ENCODE results near the gene PRKCH. TPM values are rescaled to one million over a fixed set of nuclear protein-coding genes. Genes with fewer than 3 reads are reported as not detected.

PRKCH gene
- total RNA-seq, 1 experiment from 2014 or later = 5.2 TPM

DNA sequence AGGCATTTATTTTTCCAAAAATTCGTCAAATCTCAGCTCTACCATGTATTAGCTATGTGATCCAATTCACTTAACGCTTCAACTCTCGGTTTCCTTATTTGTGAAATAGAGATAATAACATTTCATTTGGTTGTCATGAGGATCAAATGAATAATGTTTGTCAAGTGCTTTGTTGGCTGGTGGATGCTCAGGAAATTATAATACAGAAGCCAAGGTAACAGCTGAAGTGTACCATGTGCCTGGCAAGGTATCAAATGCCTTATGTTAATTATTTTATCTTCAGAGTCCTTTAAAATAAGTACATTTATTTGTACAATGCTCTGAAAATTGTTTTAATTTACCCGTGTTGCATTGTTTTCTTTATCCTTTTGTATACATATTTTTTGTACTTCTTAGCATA, 6.1 kb upstream of the PRKCH start:
- no peak for TF ChIP-seq CTCF (conservative IDR thresholded peaks at IDR 0.05)

More for the DNA sequence above, 6.1 kb upstream of the PRKCH start:
- H3T11ph ChIP-seq (ENCODE audit: low read length) = no peak overlapping the region
- no peak overlapping the region for H2BK5ac ChIP-seq (ENCODE audit: insufficient read length, low read length)
- no peak overlapping the region for H3K23ac ChIP-seq (ENCODE audit: insufficient read length, low read depth, low read length)
- H3K23me2 ChIP-seq (ENCODE audit: insufficient read length, low read depth, low read length, poor library complexity, severe bottlenecking) = no peaks in the 10 kb centered on the region
- no peak overlapping the region for H3K18ac ChIP-seq (ENCODE audit: insufficient read length, low read depth, low read length)
- H2BK12ac ChIP-seq (ENCODE audit: insufficient read length, low read depth, low read length) = no peak overlapping the region
- no peak overlapping the region for H3K4ac ChIP-seq (ENCODE audit: low read depth, low read length)
- no peaks in the 10 kb centered on the region for H4K20me1 ChIP-seq (ENCODE audit: control insufficient read depth, insufficient read depth, insufficient read length)
- no peaks in the 10 kb centered on the region for H3K9me3 ChIP-seq (ENCODE audit: control insufficient read depth, low read depth, low read length)
- H3K56ac ChIP-seq (ENCODE audit: insufficient read length, low read depth, low read length) = no peak overlapping the region
- H3K27me3 ChIP-seq (ENCODE audit: insufficient read depth, low read length) = no peaks in the 10 kb centered on the region
- no peak overlapping the region for H4K8ac ChIP-seq (replicated peaks; ENCODE audit: insufficient read length, low read depth, low read length)
- no peak overlapping the region for H2AFZ ChIP-seq (ENCODE audit: low read length)
- no peaks in the 10 kb centered on the region for H3K79me2 ChIP-seq (ENCODE audit: insufficient read depth, low read length)
- H2AK5ac ChIP-seq (ENCODE audit: insufficient read length, low read length) = no peak overlapping the region
- peaks cover 6 to 16% (median 11%) of the 10 kb centered on the region in 3 experiments; a peak in 6 of 7 replicates for H3K36me3 Mint-ChIP-seq (ENCODE audit: insufficient read depth in 1 of 3, low read depth in 3 of 3)
- H3K4me1 Mint-ChIP-seq = no peaks in the 10 kb centered on the region; a peak in 1 of 4 replicates
- H2BK15ac ChIP-seq (ENCODE audit: low read depth, low read length) = no peak overlapping the region
- no peak overlapping the region for H3K9ac ChIP-seq (ENCODE audit: extremely low read depth, insufficient read length, low read length)
- no CpG with 5 or more reads among the region's 4 CpGs for WGBS (ENCODE audit: extremely low coverage, insufficient read length, low lambda C conversion rate)
- no peaks in the 10 kb centered on the region for H3K79me1 ChIP-seq (ENCODE audit: insufficient read depth, low read depth, low read length, poor library complexity, severe bottlenecking)
- H3K9me3 Mint-ChIP-seq = peaks cover 18 to 23% of the 10 kb centered on the region in 2 experiments
- no peak overlapping the region for H2BK20ac ChIP-seq (ENCODE audit: low read depth, low read length, poor library complexity, severe bottlenecking)
- no peaks in the 10 kb centered on the region for H3K4me1 ChIP-seq (ENCODE audit: insufficient read depth, low read length)
- H3K27ac ChIP-seq (ENCODE audit: insufficient read length, low read depth, low read length) = no peak overlapping the region
- no peak overlapping the region for H2BK120ac ChIP-seq (ENCODE audit: low read depth, low read length, poor library complexity, severe bottlenecking)
- no peak overlapping the region for H4K5ac ChIP-seq (ENCODE audit: insufficient read length, low read depth, low read length)
- H3K4me3 Mint-ChIP-seq = no peak overlapping the region
- no peak overlapping the region for H3K14ac ChIP-seq (ENCODE audit: insufficient read depth, low read length)
- DNase-seq = no peak
- H4K91ac ChIP-seq (ENCODE audit: insufficient read length, low read depth, low read length) = no peak overlapping the region
- peaks cover 2% of the 10 kb centered on the region; the same call in 1 of the 2 replicates for H3K27me3 Mint-ChIP-seq (ENCODE audit: low read depth)
- no peak overlapping the region for H3K4me2 ChIP-seq (ENCODE audit: insufficient read depth, insufficient read length, low read length)
- no peak overlapping the region for H3K27ac Mint-ChIP-seq
